Lower leg skin (tissue), 3 donors: Measurements from ENCODE around the gene ATG101.

Source experiments
- CTCF ChIP-seq, 3 donors: fragments of 450-650 bp; IDR thresholded peaks; one replicate each; pipeline ENCODE4 v1.5.1; 2016; ENCODE audit warnings: antibody characterized with exemption in 3 of 3, mild to moderate bottlenecking in 3 of 3, moderate library complexity in 2 of 3
- POLR2A ChIP-seq, 2 donors: fragments of 450-650 bp; IDR thresholded peaks; one replicate each; pipeline ENCODE4 v1.6.1; 2016 to 2017; ENCODE audit warnings: antibody characterized with exemption in 2 of 2, mild to moderate bottlenecking in 1 of 2, moderate library complexity in 1 of 2

GRCh38 chr12:52057638-52058576 lies 11.9 kb upstream of the ATG101 start:
- no peak for TF ChIP-seq CTCF (IDR thresholded peaks at IDR 0.05)
- no peak for TF ChIP-seq POLR2A (IDR thresholded peaks at IDR 0.05)
